GOT3 (cell line): ENCODE measurements around the gene XRN1.

Source experiments
- DNase-seq: peaks from one replicate; lab custom pipeline; 2025; ENCODE audit warnings: mixed read lengths; lab: John Stamatoyannopoulos, UW

The XRN1 gene

GRCh38 chr3:142272200-142272891 lies 175.5 kb downstream of the XRN1 start:
- DNase-seq: no peak

GRCh38 chr3:142270407-142270806 lies 177.4 kb downstream of the XRN1 start:
- DNase-seq: no peak

GRCh38 chr3:142269767-142270166 lies 178.1 kb downstream of the XRN1 start:
- DNase-seq: no peak

- no peak for DNase-seq
Measured at GRCh38 chr3:142268426-142268825, 179.4 kb downstream of the XRN1 start.

- DNase-seq: no peak
Measured at GRCh38 chr3:142267269-142267668, 180.6 kb downstream of the XRN1 start.

GRCh38 chr3:142263112-142263511 lies 184.7 kb downstream of the XRN1 start:
- DNase-seq: no peak

GRCh38 chr3:142259359-142259758 lies 188.5 kb downstream of the XRN1 start:
- DNase-seq: no peak

GRCh38 chr3:142256712-142257333 lies 191.0 kb downstream of the XRN1 start:
- DNase-seq: no peak
